Small intestine (tissue), 7 donors: ENCODE results near the gene DNAH10. TPM values are rescaled to one million over a fixed set of nuclear protein-coding genes. Genes with fewer than 3 reads are reported as not detected.

Experiments used
- DNase-seq, 2 donors: peaks; one replicate each; pipeline versions ENCODE4 v3.0.0 to v3.0.0-alpha.2; 2013
- FAIRE-seq: peaks from 2 replicates; lab custom pipeline; 2012; peaks lifted over from hg19 to GRCh38; lab: Jason Lieb, UNC
- H3K27ac ChIP-seq, 3 donors: one replicate each; pipeline ENCODE4 v1.5.1; 2013; ENCODE audit warnings: low read length in 2 of 3, mild to moderate bottlenecking in 2 of 3, control low read depth in 1 of 3, inconsistent platforms in 1 of 3, low read depth in 1 of 3, moderate library complexity in 1 of 3
- H3K27me3 ChIP-seq, 3 donors: one replicate each; pipeline ENCODE4 v1.6.1; 2013; ENCODE audit warnings: low read length in 3 of 3, inconsistent platforms in 1 of 3; ENCODE audit not compliant: control insufficient read depth in 3 of 3, insufficient read depth in 3 of 3
- H3K36me3 ChIP-seq, 3 donors: one replicate each; pipeline ENCODE4 v1.6.1; 2013; ENCODE audit warnings: low read length in 3 of 3, inconsistent platforms in 1 of 3, low read depth in 1 of 3, mild to moderate bottlenecking in 1 of 3, moderate library complexity in 1 of 3; ENCODE audit not compliant: control insufficient read depth in 3 of 3, insufficient read depth in 2 of 3
- H3K4me1 ChIP-seq, 3 donors: one replicate each; pipeline ENCODE4 v1.6.1; 2013; ENCODE audit warnings: low read length in 2 of 3, inconsistent platforms in 1 of 3, low read depth in 1 of 3, mild to moderate bottlenecking in 1 of 3, moderate library complexity in 1 of 3; ENCODE audit not compliant: control insufficient read depth in 3 of 3, insufficient read depth in 2 of 3
- H3K4me3 ChIP-seq, 3 donors: one replicate each; pipeline ENCODE4 v1.5.1; 2013; ENCODE audit warnings: low read length in 3 of 3, control low read depth in 1 of 3, inconsistent platforms in 1 of 3, low read depth in 1 of 3, mild to moderate bottlenecking in 1 of 3, moderate library complexity in 1 of 3
- H3K9me3 ChIP-seq, 2 donors: one replicate each; pipeline ENCODE4 v1.6.1; 2013; ENCODE audit warnings: low read depth in 1 of 2, low read length in 1 of 2; ENCODE audit not compliant: control insufficient read depth in 2 of 2, insufficient read depth in 1 of 2
- WGBS, 3 donors: extraction: QIAGEN DNeasy Blood & Tissue Kit; methylation state at CpG; one replicate each; pipeline ENCODE4 v1.1.7; 2013; 5-methylcytosine and 5-hydroxymethylcytosine counted together
- polyA plus RNA-seq, 4 donors: library from polyadenylated mRNA; stranded (reverse) in 3 of 4; unstranded in 1 of 4; fragments of 200-250 nt in 3 of 4; fragments of 120-200 nt in 1 of 4; gene quantifications; one replicate each; pipeline versions ENCODE4 v1.2.1 to v1.2.3, GENCODE V29; 2013
- donor health status: healthy with polysubstance abuse.
- donor health status: control.
- donor health status: control.
- donor health status: Bipolar disorder and iron deficiency.
- donor health status: healthy.

Gene DNAH10
- polyA plus RNA-seq, 4 donors, result 0.22 to 0.50 (median 0.45) TPM; not detected in 1

GRCh38 chr12:123936471-123936870 is 174.4 kb downstream of the DNAH10 start:
- Histone ChIP-seq H3K9me3 (peaks cover 0 to under 1% of the 10 kb centered on the region in 2 donors), H3K27ac (no peak overlapping the region), H3K36me3 (peaks cover 0 to 51% (median 0%) of the 10 kb centered on the region in 3 donors), H3K4me1 (no peaks in the 10 kb centered on the region), H3K4me3 (no peak overlapping the region), H3K27me3 (no peaks in the 10 kb centered on the region)
- FAIRE-seq, result no peak
- WGBS, 3 donors, result 96 to 98% (median 98%) methylated on average over 18 of the region's 18 CpGs
- no peak for DNase-seq

GRCh38 chr12:123936956-123937706 is 175.0 kb downstream of the DNAH10 start:
- peaks cover 2 to 57% (median 6%) of the 10 kb centered on the region in 3 donors for H3K36me3 ChIP-seq
- H3K27me3 ChIP-seq, result no peaks in the 10 kb centered on the region
- H3K4me1 ChIP-seq, result no peaks in the 10 kb centered on the region
- H3K9me3 ChIP-seq, result peaks cover 0 to 7% of the 10 kb centered on the region in 2 donors
- H3K4me3 ChIP-seq, result no peak overlapping the region
- DNase-seq (no peak), FAIRE-seq (no peak)
- H3K27ac ChIP-seq, result peak overlapping the region in 2 of 3 donors; percentile 18 to 41
- 94 to 97% (median 95%) methylated on average over 44 to 46 of the region's 46 CpGs for WGBS, 3 donors

- no peak overlapping the region for H3K4me3 ChIP-seq
- peak overlapping the region in 2 of 3 donors; percentile 18 to 61 for H3K27ac ChIP-seq
- DNase-seq, result peak in 1 of 2 donors; percentile 35
- H3K27me3 ChIP-seq, result no peaks in the 10 kb centered on the region
- peaks cover 6 to 64% (median 9%) of the 10 kb centered on the region in 3 donors for H3K36me3 ChIP-seq
- no peaks in the 10 kb centered on the region for H3K4me1 ChIP-seq
- FAIRE-seq, result no peak
- H3K9me3 ChIP-seq, result peaks cover 0 to 8% of the 10 kb centered on the region in 2 donors
- WGBS, 3 donors, result 61 to 78% (median 63%) methylated on average over 16 of the region's 16 CpGs
These were observed 175.8 kb downstream of the DNAH10 start for GRCh38 chr12:123937707-123938591.

- H3K36me3 ChIP-seq, result peaks cover 6 to 73% (median 9%) of the 10 kb centered on the region in 3 donors
These were observed 176.8 kb downstream of the DNAH10 start for GRCh38 chr12:123938679-123939480.

GRCh38 chr12:123939716-123940626 is 177.9 kb downstream of the DNAH10 start:
- Histone ChIP-seq H3K9me3 (peaks cover 0 to 8% of the 10 kb centered on the region in 2 donors), H3K27ac (no peak overlapping the region), H3K36me3 (peaks cover 6 to 80% (median 9%) of the 10 kb centered on the region in 3 donors), H3K4me1 (no peaks in the 10 kb centered on the region), H3K4me3 (no peak overlapping the region), H3K27me3 (no peaks in the 10 kb centered on the region)
- 88 to 91% (median 90%) methylated on average over 16 of the region's 16 CpGs for WGBS, 3 donors
- DNase-seq (no peak), FAIRE-seq (no peak)

More at GRCh38 chr12:123938679-123939480, 176.8 kb downstream of the DNAH10 start:
- Histone ChIP-seq H3K27me3 (no peaks in the 10 kb centered on the region), H3K4me3 (no peak overlapping the region), H3K4me1 (no peaks in the 10 kb centered on the region), H3K9me3 (peaks cover 0 to 8% of the 10 kb centered on the region in 2 donors), H3K27ac (peak overlapping the region in 2 of 3 donors; percentile 15 to 61)
- no peak for DNase-seq
- FAIRE-seq, result no peak
- WGBS, 3 donors, result 83 to 89% (median 87%) methylated on average over 16 of the region's 16 CpGs

GRCh38 chr12:123940627-123940966 is 178.5 kb downstream of the DNAH10 start:
- Histone ChIP-seq H3K36me3 (peaks cover 9 to 82% (median 9%) of the 10 kb centered on the region in 3 donors), H3K9me3 (peaks cover 0 to 8% of the 10 kb centered on the region in 2 donors), H3K4me3 (no peak overlapping the region), H3K27ac (no peak overlapping the region), H3K4me1 (no peaks in the 10 kb centered on the region), H3K27me3 (no peaks in the 10 kb centered on the region)
- DNase-seq (no peak), FAIRE-seq (no peak)
- WGBS, 3 donors, result 95 to 96% (median 96%) methylated on average over 9 of the region's 9 CpGs

- no peak overlapping the region for H3K27ac ChIP-seq
- H3K4me1 ChIP-seq, result no peaks in the 10 kb centered on the region
- no peak overlapping the region for H3K4me3 ChIP-seq
- H3K36me3 ChIP-seq, result peaks cover 9 to 80% (median 9%) of the 10 kb centered on the region in 3 donors
- H3K27me3 ChIP-seq, result no peaks in the 10 kb centered on the region
- H3K9me3 ChIP-seq, result peaks cover 0 to 8% of the 10 kb centered on the region in 2 donors
- FAIRE-seq (no peak), DNase-seq (no peak)
- WGBS, 3 donors, result 95 to 96% (median 95%) methylated on average over 9 of the region's 9 CpGs
These were observed 178.9 kb downstream of the DNAH10 start for GRCh38 chr12:123941000-123941399.
